NCI-H446 treated with DMSO at 0.1 percent for 48 hours (cell line): ENCODE results near the gene CHL1.

Source experiments
- DNase-seq: peaks from one replicate; lab custom pipeline; 2025; lab: John Stamatoyannopoulos, UW

The CHL1 gene, protein sequence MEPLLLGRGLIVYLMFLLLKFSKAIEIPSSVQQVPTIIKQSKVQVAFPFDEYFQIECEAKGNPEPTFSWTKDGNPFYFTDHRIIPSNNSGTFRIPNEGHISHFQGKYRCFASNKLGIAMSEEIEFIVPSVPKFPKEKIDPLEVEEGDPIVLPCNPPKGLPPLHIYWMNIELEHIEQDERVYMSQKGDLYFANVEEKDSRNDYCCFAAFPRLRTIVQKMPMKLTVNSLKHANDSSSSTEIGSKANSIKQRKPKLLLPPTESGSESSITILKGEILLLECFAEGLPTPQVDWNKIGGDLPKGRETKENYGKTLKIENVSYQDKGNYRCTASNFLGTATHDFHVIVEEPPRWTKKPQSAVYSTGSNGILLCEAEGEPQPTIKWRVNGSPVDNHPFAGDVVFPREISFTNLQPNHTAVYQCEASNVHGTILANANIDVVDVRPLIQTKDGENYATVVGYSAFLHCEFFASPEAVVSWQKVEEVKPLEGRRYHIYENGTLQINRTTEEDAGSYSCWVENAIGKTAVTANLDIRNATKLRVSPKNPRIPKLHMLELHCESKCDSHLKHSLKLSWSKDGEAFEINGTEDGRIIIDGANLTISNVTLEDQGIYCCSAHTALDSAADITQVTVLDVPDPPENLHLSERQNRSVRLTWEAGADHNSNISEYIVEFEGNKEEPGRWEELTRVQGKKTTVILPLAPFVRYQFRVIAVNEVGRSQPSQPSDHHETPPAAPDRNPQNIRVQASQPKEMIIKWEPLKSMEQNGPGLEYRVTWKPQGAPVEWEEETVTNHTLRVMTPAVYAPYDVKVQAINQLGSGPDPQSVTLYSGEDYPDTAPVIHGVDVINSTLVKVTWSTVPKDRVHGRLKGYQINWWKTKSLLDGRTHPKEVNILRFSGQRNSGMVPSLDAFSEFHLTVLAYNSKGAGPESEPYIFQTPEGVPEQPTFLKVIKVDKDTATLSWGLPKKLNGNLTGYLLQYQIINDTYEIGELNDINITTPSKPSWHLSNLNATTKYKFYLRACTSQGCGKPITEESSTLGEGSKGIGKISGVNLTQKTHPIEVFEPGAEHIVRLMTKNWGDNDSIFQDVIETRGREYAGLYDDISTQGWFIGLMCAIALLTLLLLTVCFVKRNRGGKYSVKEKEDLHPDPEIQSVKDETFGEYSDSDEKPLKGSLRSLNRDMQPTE (N-terminal part only)

DNA sequence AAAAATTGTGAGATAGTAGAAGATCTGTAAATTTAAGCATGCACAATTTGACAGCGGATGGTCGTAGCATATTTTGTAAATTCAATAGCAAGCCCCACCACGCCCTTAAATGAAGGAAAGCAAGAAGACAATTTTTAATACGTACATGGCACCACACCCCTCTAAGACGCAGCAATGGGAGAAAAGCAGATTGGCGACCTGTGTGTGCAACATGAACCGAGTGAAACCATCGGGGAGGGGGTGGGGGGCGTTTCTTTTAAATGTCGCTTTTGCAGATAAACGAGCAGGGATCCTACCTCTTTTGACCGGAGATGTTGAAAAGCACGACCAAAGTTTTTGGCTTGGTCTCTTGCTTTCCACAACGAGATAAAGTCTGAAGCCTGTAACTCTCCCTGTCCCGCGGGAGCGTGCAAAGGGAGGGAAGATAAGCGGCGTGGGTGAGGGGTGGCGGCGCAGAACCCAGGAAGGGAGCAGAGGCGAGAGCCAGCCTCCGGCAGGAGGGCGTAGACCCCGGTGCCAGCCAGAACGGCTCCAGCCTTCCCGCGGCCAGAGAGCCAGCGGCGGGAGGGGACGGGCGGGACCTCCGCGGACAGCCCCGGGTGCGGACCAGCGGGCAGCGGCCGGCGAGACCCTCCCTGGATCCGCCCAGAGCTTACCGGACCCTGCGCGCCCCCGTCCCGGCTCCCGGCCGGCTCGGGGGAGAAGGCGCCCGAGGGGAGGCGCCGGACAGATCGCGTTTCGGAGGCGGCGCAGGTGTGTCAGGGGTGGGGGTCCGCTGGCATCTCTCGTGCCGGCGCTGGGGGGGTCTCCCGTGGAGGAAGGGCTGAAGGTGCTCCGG, at the start of gene CHL1:
Gene CHL1, plus strand, starts transcription at position 453 of the 838 bp plus-strand sequence. CDS start 123,014 bp downstream, outside the sequence.
- DNase-seq = no peak

DNA sequence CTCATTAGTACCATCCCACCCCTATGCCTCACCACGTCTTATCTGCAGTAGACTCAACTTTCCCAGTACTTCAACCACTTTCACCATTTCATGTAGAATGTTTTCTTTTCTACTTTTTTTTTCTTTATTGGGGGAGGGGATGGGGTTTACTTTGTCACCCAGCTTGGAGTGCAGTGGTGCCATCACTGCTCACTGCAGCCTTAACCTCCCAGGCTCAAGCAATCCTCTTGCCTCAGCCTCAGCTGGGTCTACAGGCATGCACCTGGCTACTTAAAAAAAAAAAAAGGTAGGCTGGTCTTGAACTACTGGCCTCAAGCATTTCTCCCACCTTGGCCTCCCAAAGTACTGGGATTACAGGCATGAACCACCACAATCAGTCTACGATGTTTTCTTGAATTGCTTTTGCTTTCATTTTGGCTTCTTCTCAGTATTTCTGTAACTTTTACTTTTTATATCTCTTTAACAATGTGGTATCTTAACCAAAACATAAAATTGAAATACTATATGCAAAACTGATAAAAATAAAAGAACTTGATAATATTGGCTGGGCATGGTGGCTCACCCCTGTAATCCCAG, 44.9 kb upstream of the CHL1 start:
- DNase-seq = no peak

DNA sequence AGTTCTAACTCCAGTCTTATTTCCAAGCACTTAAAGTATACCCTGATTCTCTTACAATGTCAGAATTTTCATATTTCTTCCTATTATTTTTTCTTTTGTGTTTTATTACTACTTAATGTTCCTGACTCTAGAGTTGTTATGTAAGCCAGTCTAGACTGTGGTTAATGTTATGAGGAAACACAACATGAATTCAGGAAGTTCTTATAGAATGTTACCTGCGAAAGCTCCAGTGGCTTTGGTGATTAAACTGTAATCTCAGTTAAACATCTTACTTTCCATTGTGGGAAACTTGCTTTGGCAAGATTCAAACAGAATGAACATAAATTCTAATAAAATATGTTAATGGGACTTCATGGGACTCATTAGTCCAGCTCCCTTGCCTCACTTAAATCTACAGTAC, 36.6 kb upstream of the CHL1 start:
- no peak for DNase-seq

DNA sequence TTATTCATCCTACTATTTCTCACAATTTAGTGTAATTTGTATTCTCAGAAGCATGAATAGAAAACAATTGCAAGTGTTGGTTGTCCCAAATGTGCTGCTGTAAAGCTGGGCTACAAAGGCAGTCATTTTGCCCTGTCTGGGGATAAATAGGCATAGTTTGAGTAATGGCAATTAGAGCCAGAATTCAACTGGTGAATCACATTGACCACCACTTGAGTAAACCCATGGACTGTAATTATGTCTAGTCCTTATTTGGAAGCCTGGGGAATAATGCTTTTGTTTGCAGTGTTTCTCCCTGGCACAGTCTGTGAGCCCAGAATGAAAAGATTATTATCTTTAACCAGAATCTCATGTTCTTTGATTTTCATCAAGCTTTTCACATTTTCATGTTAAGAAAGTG, 30.5 kb upstream of the CHL1 start:
- no peak for DNase-seq

DNA sequence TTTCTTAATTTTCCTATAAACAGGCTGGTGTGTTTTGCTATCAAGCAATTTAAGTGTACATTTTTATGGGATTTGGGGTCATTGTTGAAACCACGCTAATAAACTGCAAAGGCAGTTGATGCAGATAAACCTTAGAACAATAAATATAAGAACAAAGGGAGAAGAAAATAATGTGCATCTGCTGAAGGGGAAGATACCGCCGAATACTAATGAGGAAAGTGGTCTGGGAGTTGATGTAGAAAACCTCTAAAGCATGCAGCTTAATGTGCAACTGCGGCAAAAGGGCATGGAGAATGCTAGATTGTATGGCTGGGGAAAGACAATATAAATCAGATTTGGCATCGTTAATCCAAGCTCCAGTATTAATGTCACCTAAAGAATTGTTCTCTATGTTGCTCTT, 29.8 kb upstream of the CHL1 start:
- DNase-seq = no peak

DNA sequence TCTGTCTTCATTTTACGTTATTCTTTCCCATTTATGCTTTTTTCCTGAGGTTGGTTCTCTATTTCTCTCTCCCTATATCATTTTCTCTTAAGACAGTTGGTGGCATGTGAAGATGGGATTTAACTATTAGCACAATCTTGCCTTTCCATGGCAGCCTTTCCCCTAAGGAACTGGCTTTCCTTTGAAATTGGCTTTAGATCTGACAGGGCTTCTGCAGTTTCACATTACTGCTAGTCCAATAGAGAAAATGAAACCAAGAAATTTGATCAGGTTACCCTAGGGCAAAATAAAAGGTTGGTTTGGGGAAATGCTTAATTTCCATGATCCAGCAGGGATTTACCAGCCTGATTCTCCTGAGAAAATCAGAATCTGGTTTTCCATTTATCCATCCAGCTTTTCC, 22.7 kb upstream of the CHL1 start:
- DNase-seq = no peak

DNA sequence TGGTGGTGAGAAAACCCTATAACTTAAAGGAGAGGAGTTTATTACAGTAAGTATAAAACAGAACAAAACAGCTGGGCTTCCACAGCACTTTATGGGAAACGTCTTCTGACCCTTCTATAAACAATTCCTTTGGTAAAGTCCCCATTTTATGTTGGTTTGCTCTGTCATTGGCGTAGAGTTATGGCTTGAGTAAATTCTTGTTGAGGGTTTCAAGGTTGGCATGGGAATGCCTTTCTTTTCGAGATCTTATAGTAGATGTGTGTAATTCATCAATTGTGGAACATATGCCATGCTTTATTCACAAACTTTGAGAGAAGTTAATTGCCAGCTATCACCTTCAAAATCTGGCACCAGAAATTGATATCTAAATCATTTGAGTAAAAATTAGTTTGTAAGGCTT, 11.6 kb upstream of the CHL1 start:
- no peak for DNase-seq

DNA sequence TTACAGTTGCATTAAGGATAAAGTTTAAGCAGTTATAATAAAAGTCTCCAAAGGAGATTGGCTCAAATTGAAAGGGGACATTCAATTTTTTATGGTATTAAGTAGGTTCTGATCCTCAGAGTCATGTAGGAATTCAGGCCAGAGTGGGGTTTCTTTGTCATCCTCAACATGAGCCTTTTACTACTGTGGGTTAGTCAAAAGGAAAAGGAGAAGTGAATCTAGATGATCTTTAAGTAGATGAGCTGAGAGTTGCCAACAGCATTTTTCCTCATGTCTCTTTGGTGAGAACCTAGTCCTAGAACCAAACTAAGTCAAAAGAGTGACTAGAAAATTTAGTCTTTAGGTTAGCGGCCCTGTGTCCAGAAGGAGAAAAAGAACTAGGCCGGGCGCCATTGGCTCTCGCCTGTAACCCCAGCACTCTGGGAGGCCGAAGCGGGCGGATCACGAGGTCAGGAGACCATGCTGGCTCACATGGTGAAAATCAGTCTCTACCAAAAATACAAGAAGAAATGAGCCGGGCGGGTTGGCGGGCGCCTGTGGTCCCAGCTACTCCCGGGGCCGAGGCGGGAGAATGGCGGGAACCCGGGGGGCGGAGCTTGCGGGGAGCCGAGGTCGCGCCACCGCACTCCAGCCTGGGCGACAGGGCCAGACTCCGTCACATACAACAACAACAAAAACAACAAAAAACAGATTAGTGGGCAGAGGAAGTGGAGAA, 4.2 kb upstream of the CHL1 start:
- no peak for DNase-seq

DNA sequence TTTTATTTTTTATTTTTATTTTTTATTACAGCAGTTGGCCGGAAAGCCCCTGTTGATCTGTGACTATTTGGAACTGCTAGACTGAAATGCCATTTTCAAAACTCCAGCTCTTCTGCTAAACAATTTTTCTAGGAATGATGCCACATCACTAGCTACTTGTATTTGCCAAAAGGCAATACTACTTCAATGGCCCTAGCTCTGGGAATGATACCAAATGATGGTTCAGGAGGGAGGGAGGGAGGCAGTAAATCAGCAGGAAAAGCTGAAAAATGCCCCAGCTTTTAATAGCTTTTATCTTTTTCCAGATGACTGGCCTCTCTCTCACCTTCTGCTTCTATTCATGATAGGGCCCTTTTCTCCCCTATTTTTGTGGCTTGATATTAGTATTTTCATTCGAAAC, 2.6 kb upstream of the CHL1 start:
- no peak for DNase-seq

DNA sequence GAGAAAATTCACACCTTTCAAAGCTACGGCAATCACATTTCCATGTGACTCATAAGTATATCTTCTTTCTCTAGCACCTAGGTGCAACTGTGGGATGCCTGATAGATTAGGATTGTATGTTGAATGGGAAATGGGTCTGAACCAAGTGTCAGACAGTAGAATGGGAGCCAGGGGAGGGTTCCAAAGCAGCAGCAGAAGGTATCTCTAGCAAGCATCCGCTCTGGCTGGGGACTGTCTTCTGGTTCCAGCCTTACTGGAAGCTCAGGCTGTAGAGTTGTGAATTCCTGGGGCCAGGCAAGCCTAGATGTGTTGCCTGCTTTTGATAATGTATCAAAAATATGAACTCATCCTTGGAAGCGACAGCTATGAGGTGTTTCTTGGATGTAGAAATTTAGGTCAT, 2.1 kb upstream of the CHL1 start:
- no peak for DNase-seq

DNA sequence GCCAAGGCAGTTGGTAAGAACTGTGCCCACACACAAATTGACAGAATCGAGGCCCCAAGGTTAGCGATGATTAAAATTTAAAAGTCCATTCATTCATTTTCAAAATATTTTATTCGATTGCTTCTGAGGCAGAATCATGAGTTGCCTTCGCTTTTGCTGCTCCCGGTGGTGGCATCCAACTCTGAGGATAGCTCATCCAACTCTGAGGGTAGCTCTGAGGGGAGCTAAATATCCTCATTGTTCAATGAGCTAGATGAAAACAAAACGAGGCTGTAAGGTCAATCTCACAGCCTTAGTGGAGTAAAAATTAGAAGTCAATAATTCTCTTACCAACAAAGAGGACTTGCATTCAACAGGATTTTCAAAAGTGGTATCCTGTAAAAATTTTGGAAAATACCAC, 897 bp upstream of the CHL1 start:
- DNase-seq = no peak

DNA sequence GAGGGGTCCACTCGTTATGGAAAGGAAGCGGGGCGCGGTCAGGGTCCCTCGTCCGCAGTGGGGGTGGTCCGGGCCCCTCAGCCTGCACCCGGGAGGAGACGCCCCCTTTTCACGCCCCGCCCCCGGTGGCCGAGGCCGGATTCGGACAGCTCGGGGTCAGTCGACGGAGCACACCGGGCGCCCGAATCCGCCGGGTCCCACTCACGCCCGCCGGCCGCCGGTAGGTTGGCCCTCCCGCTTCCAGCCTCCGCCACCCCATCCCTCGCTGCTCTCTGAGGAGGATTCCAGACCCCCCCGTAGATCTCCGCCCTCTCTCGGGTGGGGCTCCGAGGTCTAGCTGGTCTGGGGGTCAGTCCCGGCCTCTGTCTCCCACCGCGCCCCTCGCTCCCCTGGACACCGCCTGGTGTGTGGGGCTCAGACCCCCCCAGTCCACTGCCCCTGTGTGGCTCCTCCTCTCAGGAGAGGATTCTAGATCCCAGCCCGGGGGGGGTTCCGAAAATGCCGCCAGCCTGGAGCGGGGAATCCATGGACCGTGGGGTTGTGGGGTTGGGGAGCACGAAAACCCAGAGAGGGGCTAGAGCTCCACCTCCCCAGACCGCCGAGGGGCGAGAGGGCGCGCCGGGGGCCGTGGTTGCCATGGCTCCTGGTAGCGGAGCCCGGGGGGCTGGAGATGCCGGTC, 725 bp downstream of the CHL1 start:
- no peak for DNase-seq

DNA sequence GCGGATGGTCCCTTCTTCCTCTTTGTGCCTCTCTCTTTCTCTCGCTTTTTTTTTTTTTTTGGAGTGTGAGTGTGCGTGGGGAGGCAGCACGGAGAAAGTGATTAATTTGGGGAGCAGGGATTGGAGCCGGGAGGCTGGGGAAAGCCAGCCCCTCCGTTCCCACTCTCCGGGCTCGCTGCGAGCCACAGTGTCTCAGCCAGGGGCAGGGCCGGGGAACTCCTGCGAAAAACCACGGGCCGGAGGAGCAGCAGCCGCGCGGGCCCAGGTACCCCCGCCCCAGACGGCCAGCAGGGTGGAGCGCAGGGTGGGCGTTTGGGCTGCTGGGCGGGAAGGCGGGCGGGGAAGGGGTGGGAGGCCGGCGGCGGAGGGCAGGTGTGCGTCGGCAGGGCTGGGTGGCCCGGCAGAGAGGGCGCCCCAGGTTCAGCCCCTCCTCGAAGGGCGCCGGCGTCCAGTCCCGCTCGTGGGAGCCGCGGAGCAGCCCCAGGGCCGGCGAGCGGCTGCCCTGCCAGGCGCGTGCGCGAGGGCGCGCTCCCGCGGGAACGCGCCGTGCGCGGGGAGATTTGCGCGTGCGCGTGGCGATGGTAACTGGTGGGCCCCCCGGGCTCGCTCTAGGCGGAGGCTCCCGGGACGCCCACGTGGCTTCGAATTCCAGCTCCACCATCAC, 1.4 kb downstream of the CHL1 start:
- no peak for DNase-seq

DNA sequence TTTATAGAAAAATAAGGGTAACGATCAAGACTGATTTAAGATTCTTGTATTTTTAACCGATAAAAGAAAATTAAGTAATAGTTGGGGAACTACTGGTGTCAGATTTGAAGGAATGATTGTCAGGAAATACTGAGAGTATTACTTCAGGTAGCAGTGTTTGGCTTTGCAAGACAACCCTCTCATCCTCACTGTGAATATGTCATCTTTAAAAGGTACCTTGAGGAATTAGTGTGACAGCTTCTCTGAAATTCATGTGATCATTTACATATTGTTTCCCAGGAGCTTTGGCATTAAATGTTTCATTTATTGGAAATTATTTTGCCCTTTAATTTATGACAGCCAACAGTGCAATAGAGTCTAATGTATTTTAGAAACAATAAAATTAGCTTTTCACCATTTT, 3.3 kb downstream of the CHL1 start:
- DNase-seq = no peak

DNA sequence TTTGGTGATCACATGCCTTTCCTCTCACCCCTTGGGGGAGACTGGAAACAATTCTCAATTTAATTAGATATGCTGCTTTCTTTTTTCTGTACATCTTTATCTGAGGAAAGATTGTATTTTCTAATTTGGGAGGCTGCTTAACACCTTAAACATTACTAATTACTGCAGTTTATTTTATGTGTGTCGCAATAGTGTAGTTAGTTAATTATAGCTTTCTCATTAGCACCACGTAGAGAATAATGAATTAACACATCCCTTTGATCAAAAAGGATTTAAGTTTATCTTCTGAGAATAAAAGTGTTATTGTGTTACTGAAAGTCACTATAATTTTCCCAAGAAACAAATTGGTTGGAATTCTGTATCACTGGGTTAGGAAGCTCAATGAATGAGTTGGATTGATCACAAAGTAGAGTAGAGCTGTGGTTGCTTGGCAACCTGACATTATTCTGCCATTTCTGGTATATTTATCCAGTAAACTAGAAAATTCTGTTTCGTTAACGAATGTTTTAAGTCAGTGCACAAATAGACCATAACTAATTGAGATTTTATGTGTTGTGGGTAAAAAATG, 4.3 kb downstream of the CHL1 start:
- no peak for DNase-seq

DNA sequence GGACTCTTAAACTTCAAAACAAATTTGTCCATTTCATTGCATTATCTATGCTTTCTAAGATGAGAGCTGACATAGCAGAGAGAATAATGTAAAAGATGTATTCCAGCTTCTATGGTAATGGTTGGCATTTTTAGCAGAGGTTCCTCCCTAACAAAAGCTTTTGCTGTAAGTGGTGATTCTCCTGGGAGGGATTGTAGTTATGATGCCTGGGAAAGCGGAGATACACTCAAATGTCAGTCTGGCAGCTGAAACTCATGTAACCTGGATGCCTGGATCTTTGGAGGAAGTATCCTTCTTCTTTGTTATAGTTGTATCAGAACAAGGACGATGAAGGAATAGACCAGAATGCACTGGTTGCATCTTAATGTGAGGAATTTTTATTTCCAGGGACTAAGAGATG, 7.5 kb downstream of the CHL1 start:
- no peak for DNase-seq

DNA sequence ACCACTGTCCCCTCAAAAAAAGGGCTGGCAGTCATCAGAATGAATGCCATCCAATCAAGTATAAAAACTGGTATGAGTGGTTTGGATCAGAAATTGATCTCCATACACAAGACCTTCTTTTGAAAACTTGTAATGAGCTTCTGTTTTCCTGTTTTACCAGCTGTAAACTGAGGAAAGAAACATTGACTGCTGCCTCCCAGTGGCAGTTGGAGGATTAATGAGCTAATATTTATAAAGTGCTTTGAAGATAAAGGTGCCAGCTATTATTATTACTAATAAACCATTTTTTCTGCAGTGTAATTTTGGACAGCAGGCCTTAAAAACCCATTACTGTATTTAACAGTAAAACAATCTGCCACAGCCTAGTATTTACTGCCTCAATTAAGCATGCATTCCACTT, 11.4 kb downstream of the CHL1 start:
- DNase-seq = no peak

DNA sequence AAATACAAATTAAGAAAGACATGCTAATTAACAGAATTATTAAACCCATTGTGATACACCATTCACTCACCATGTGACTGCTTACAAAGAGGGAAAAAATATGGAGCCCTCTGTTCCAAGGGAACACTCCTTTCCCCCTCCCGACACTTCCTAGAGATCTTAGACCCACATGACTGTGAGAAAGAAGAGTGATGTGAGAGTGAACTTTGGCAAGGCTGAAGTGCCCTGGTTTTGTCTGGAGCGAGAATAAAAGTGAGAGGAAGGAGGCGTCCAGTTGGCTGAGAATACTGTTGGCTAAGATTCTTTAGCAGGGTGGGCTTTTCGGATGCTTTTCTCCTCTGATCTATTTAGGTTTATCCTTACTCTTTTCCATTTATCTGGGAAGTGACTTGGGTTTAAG, 14.1 kb downstream of the CHL1 start:
- DNase-seq = no peak

DNA sequence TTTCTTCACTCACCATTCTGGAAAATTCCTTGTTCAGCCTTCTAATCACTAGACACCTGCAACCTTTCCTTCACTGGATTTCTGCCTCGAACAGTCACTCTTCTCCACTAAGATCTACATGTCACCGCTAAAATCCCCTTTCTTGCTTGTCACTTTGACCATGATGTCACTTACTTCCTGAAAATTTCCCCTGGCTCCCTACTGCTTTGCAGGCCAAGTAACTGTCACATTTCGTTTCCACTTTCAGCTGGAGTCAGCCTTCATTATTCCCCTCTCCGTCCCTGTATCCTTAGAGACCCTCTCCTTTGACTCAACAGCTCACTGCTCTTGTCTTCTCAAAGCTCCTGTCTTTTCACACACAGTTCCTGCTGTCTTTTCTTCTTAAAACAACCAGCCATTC, 15.9 kb downstream of the CHL1 start:
- no peak for DNase-seq
